Stimulated activated CD4-positive, alpha-beta T cell treated with anti-CD3 and anti-CD28 coated beads, Interleukin-1b, Interleukin-23, amount 100 ng/mL, for 48 hours (primary cell): ENCODE data around the gene VMP1.
"Not testable (repeated sequence)": the region's sequence is repeated elsewhere in the genome, so short reads cannot be mapped to it uniquely, and the experiment has no call there.

Experiments used
- DNase-seq: peaks from one replicate; pipeline ENCODE4 v3.0.0-alpha.2; 2020

VMP1 gene

DNA sequence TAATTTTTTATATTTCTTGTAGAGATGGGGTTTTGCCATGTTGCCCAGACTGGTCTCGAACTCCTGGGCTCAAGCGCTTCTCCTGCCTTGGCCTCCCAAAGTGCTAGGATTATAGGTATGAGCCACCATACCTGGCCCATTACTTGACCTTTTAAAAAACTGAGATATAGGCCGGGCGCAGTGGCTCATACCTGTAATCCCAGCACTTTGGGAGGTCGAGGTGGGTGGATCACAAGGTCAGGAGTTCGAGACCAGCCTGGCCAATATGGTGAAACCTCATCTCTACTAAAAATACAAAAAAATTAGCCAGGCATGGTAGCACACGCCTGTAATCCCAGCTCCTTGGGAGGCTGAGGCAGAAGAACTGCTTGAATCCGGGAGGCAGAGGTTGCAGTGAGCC is 166.0 kb downstream of the VMP1 start:
- not testable (repeated sequence) for DNase-seq

DNA sequence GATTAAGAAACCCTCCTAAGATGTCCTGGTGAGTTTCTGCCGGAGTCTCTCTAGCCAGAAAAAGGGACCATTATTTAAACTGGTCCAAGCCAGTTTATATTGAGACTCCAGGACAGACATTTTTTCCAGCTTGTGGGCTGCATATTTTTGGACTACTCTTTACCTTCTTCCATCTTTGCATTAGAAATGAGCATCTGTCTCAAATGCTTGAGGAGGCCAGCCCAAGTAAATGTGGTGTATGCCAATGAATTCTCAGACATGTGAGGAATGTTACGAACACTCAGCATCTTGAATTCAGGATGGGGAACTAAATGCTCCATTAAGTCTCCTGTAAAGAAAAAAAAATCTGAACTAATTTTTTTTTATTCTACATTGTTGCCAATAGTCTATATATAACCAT is 166.9 kb downstream of the VMP1 start:
- DNase-seq: no peak

- DNase-seq: no peak
Observed at GRCh38 chr17:59876107-59876506, 168.7 kb downstream of the VMP1 start.

DNA sequence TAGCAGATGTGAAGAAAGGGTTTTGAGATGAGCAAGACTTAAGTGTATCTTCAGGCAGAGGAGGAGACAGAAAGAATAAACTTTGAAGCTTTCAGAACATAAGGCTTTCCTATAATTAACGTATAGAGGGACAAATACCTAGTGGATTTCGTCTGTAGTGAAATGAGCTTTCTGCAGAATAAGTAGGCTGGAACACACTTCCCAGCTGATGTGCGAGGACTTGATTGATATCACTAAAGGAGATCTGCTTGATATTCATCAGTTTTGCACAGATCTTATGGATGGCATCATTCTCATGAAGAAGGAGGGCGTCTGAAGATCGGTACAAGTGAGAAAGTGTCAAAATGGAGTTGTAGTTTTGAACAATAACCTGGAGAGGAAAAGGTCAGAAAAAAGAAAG is 170.5 kb downstream of the VMP1 start:
- no peak for DNase-seq

GRCh38 chr17:59878624-59879023 is 171.2 kb downstream of the VMP1 start:
- no peak for DNase-seq

DNA sequence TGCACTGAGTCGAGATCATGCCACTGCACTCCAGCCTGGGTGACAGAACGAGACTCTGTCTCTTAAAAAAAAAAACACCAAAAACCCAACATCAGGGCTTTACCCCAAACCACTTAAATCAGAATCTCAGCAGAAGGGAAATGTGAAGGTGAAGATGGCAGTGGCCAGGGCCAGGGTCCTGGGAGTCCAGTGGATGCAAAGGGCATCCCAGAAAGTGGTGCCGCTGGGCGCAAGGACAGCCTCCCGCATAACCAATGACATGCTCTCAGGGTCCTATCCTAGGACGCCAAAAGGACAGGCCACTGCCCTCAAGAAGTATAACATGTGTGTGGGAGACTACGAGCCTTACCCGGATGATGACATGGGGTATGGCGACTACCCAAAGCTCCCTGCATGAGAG is 177.4 kb downstream of the VMP1 start:
- DNase-seq: no peak

DNA sequence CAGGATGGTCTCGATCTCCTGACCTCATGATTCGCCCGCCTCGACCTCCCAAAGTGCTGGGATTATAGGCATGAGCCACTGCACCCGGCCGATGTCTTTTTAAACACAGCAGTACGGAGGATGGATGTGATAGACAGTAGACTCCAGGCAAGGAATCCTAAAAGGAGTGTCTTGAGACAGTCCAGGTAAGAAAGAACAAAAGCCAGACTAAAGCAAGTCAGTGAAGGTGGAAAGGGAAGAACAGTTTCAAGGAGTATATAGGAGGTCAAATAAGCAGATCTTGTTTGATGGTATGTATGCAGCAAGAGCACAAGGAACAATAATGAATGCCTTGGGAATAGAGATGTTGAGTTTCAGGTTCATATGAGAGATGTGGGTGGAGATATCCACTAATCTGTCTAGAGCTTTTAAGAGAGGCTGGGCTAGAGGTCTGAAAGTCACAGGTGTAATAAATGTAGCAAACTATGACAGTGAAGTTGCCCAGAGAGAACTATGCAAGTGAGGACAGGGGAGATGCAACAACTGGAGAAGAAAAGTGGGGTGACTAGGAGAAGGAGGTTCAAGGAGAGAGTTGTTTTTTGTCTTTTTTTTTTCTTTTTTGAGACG is 180.8 kb downstream of the VMP1 start:
- DNase-seq: no peak

DNA sequence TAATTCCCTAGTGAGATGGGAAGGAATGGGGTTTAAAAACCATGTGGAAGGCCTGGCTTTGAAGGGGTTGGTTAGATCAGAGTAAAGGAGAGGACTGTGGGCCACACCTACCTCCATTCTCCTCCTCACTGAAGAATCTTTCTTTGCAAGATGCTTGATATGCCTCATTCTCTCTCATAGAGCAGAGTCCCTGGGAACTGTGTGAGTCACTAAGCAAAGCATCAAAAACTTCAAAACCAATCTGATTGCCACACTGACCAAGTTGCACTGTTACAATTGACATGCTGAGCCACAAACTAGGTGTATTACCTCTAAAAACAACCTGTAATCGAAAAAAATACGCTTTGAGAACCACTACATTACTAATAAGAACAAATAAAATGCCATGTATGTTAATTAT is 183.3 kb downstream of the VMP1 start:
- DNase-seq: peak; percentile 12
